ENCODE results near the gene SLC37A1. TPM values are rescaled to one million over a fixed set of nuclear protein-coding genes. Genes with fewer than 3 reads are reported as not detected.
"Not testable (repeated sequence)": the region's sequence is repeated elsewhere in the genome, so short reads cannot be mapped to it uniquely, and the experiment has no call there.

The SLC37A1 gene
- polyA plus RNA-seq, 4 donors, result 7.1 to 10.5 (median 9.5) TPM

DNA sequence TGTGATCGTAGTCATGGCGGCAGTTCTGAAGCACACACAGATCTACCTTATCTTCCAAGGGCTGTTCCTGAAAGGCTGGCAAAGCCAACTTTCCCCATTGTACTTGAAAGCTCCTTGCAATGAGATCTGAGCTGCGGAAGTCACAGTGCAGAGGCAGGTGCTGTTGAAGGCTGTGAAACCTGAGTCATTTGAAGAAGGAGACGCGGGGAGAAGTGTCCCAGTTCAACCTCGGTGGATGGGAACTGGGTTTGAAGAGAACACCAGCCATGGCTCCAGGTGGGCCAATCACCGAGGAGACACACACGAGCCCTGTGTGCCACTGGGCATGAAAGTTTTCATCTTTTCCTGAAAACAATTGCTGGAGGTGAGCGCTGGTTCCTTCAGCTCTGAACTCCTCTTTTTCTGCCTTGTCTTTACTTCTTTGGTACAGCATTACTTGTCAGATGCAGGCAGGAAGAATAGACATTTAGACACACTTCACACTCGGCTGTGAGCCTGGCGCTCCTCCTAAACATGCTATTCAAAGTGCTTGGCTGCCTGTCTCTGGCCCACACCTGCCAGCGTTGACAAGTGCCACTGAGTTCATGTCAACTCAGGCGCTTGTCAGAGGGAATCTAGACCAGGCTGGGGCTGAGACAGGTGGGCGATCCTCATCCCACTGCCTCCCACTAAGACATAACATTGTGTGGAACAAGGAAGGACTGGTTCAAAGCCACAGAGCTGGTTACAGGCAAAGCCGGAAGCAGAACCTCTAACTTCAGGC is 114.1 kb downstream of the SLC37A1 start:
- no peak for DNase-seq (ENCODE audit: low read depth in 4 of 4, low spot score in 2 of 4)

DNA sequence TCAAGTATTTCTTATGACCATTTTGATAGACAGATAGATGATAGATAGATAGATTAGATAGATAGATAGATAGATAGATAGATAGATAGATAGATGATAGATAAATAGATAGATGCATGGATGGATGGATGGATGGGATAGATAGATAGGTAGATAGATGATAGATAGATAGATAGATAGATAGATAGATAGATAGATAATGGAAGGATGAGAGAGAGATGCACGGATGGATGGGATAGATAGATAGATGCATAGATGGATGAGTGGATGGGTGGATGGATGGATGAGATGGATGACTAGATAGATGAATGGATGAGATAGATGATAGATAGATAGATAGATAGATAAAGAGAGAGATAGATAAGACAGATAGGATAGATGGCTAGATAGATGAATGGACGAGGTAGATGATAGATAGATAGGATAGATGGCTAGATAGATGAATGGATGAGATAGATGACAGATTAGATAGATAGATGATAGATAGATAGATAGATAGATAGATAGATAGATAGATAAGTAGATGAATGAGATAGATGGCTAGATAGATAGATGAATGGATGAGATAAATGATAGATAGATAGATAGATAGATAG is 114.9 kb downstream of the SLC37A1 start:
- DNase-seq (ENCODE audit: low read depth in 4 of 4, low spot score in 2 of 4), result not testable (repeated sequence)

DNA sequence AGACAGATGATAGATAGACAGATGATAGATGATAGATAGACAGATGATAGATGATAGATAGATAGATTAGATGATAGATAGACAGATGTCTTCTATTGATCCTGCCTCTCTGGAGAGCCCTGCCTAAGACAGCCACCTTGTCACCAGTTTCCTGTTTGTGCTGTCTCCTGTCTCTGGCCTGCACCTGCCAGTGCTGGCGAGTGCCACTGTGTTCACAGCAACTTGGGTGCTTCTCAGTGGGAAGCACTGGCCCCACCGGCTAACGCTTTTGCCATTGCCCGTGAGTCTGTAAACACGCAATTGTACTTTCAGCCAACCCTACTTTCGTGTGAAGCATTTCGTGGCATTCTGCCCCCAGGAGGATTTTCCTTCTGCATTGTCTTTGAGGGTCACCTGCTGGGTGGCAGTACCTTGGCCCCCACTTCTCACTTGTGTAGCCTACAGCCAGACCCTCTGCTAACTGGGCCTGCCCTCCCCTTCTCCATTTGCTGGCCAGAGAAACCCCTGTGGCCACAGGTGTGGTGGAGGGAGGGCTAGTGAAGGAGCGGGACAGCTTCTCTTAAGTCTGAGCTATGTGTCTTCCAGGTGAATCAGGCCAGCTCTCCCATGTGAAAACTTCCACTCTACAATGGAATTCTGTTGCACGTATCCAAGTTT is 116.4 kb downstream of the SLC37A1 start:
- DNase-seq (ENCODE audit: low read depth in 4 of 4, low spot score in 2 of 4), result no peak

DNA sequence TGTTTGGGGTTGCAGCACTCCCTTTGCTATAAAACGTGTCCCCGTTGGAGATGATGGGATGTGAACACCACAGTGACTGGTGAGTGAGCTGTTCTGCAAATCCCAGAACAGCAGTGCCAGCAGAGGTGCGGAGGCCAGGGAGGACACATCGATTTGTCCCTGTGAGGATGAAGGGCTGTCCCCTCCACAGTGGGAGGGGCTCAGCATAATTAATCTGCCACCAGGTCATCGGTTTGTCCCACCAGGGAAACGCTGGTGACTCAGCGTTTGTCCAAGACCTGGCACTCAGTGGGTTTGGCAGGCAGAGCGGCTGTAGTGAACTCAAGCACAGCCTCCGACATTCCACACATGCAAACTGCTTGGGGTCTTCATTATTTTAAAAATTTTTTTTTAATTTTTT is 117.0 kb downstream of the SLC37A1 start:
- no peak for DNase-seq (ENCODE audit: low read depth in 4 of 4, low spot score in 2 of 4)

Other genes with a start within 250 kb of the SLC37A1 start
- 1 to 10 TPM; 2.4 to 5.0 (median 4.2) TPM for gene TFF3, start 198.4 kb upstream of the SLC37A1 start, polyA plus RNA-seq (ENCODE audit: insufficient read length in 4 of 4)
- gene TFF2, start 162.9 kb upstream of the SLC37A1 start, polyA plus RNA-seq (ENCODE audit: insufficient read length in 4 of 4), result under 1 TPM in 1 of 4 donors, not detected in 3; 0.19 TPM
- under 1 TPM in 1 of 4 donors, not detected in 3; 0.57 TPM for gene TFF1, start 147.3 kb upstream of the SLC37A1 start, polyA plus RNA-seq (ENCODE audit: insufficient read length in 4 of 4)
- gene TMPRSS3, start 117.8 kb upstream of the SLC37A1 start, polyA plus RNA-seq (ENCODE audit: insufficient read length in 4 of 4), result 1 to 10 TPM; 1.6 to 3.1 (median 2.2) TPM
- under 1 TPM in 2 of 4 donors, not detected in 2; 0.06 TPM for gene UBASH3A, start 110.0 kb upstream of the SLC37A1 start, polyA plus RNA-seq (ENCODE audit: insufficient read length in 4 of 4)
- gene RSPH1, start 17.6 kb upstream of the SLC37A1 start, polyA plus RNA-seq (ENCODE audit: insufficient read length in 4 of 4), result 10 to 100 TPM; 10.5 to 15.5 (median 12.8) TPM
- gene PDE9A, start 139.8 kb downstream of the SLC37A1 start, polyA plus RNA-seq (ENCODE audit: insufficient read length in 4 of 4), result 10 to 100 TPM; 35.9 to 45.0 (median 38.7) TPM